B cell (primary cell): ENCODE data around the gene ITLN1. TPM values are rescaled to one million over a fixed set of nuclear protein-coding genes. Genes with fewer than 3 reads are reported as not detected.
"Not testable (repeated sequence)": the region's sequence is repeated elsewhere in the genome, so short reads cannot be mapped to it uniquely, and the experiment has no call there.

Source experiments
- ATAC-seq: fragments of 200-7000 bp; cut with Tn5 transposase; one replicate; pipeline ENCODE4 v1.10.0; 2021; ENCODE audit warnings: low read depth, mild to moderate bottlenecking, moderate number of reproducible peaks, moderate library complexity
- CTCF ChIA-PET: fragments of 350-600 bp; sonication (Branson Sonifier 250); formaldehyde crosslinking; loops from one replicate; lab custom pipeline; 2021; ENCODE audit warnings: antibody characterized with exemption, inconsistent platforms; lab: Charles Lee
- POLR2A ChIA-PET: fragments of 350-600 bp; sonication (Branson Sonifier 250); formaldehyde crosslinking; loops from one replicate; lab custom pipeline; 2021; ENCODE audit warnings: antibody characterized with exemption; lab: Charles Lee
- DNase-seq: peaks from one replicate; pipeline ENCODE4 v3.0.0; 2013
- H2AFZ ChIP-seq: 2 replicates; pipeline ENCODE4 v1.6.1; 2012; ENCODE audit warnings: mild to moderate bottlenecking, low read depth, low read length; ENCODE audit not compliant: insufficient read depth, poor library complexity, severe bottlenecking
- H3K27ac ChIP-seq, 2 donors: 1 replicate in 1 of 2; 2 replicates in 1 of 2; pipeline ENCODE4 v1.5.1; 2012 to 2013; ENCODE audit warnings: low read length in 2 of 2, mild to moderate bottlenecking in 2 of 2, moderate library complexity in 1 of 2
- H3K27me3 ChIP-seq, 4 experiments: fragments of 200-600 bp in 1 of 4; sonication (generic) in 1 of 4; replicated peaks in 1 of 4; 1 replicate in 2 of 4; 2 replicates in 2 of 4; pipeline versions ENCODE4 v1.6.1 to v1.7.0; 2013 to 2016; ENCODE audit warnings: low read length in 3 of 4, mild to moderate bottlenecking in 2 of 4, mixed read lengths in 1 of 4, moderate library complexity in 1 of 4; ENCODE audit not compliant: insufficient read depth in 4 of 4, control insufficient read depth in 3 of 4; ENCODE audit errors: control extremely low read depth in 1 of 4
- H3K36me3 ChIP-seq, 2 experiments: replicated peaks in 1 of 2; 1 replicate in 1 of 2; 2 replicates in 1 of 2; pipeline versions ENCODE4 v1.6.1 to v1.7.1; 2013; ENCODE audit warnings: low read length in 1 of 2; ENCODE audit not compliant: insufficient read depth in 2 of 2, control insufficient read depth in 1 of 2; ENCODE audit errors: control extremely low read depth in 1 of 2, extremely low read depth in 1 of 2
- H3K4me1 ChIP-seq, 2 donors: fragments of 200-600 bp in 1 of 2; sonication (generic) in 1 of 2; 1 replicate in 1 of 2; 2 replicates in 1 of 2; pipeline versions ENCODE4 v1.5.1 to v1.6.1; 2013 to 2017; ENCODE audit warnings: low read length in 2 of 2; ENCODE audit not compliant: control insufficient read depth in 2 of 2, insufficient read depth in 2 of 2
- H3K4me2 ChIP-seq: replicated peaks from 2 replicates; pipeline ENCODE3; 2012; ENCODE audit warnings: mild to moderate bottlenecking, low read depth, low read length; ENCODE audit not compliant: poor library complexity, severe bottlenecking
- H3K4me3 ChIP-seq, 5 experiments: fragments of 200-600 bp in 1 of 5; sonication (generic) in 1 of 5; 1 replicate in 3 of 5; 2 replicates in 2 of 5; pipeline versions ENCODE4 v1.5.1 to v1.7.0; 2011 to 2016; ENCODE audit warnings: low read length in 4 of 5, mild to moderate bottlenecking in 4 of 5, low read depth in 2 of 5, control low read depth in 1 of 5, moderate library complexity in 1 of 5; ENCODE audit not compliant: insufficient read depth in 1 of 5; ENCODE audit errors: control extremely low read depth in 1 of 5, extremely low read depth in 1 of 5
- H3K79me2 ChIP-seq: fragments of 200-600 bp; sonication (generic); one replicate; pipeline ENCODE4 v1.6.0; 2016; ENCODE audit warnings: low read length; ENCODE audit not compliant: control insufficient read depth, insufficient read depth
- H3K9ac ChIP-seq: fragments of 200-600 bp; sonication (generic); 2 replicates; pipeline ENCODE4 v1.6.1; 2017; ENCODE audit warnings: mild to moderate bottlenecking, low read length, moderate library complexity
- H3K9me3 ChIP-seq, 3 donors: one replicate each; pipeline versions ENCODE4 v1.6.1 to v1.7.1; 2013; ENCODE audit warnings: low read length in 2 of 3; ENCODE audit not compliant: control insufficient read depth in 2 of 3, insufficient read depth in 1 of 3; ENCODE audit errors: control extremely low read depth in 1 of 3
- H4K20me1 ChIP-seq: 2 replicates; pipeline ENCODE4 v1.6.0; 2012; ENCODE audit warnings: mild to moderate bottlenecking, low read length; ENCODE audit not compliant: insufficient read depth, control insufficient read depth, poor library complexity, severe bottlenecking
- H3K27ac Mint-ChIP-seq: one replicate; pipeline ENCODE4 v1.8.0; 2021; ENCODE audit warnings: mixed read lengths
- H3K27me3 Mint-ChIP-seq: one replicate; pipeline ENCODE4 v1.8.0; 2021; ENCODE audit warnings: mixed read lengths
- H3K4me1 Mint-ChIP-seq: one replicate; pipeline ENCODE4 v1.8.0; 2021; ENCODE audit warnings: mixed read lengths
- H3K4me3 Mint-ChIP-seq: one replicate; pipeline ENCODE4 v1.8.0; 2021; ENCODE audit warnings: mixed read lengths
- H3K9me3 Mint-ChIP-seq: one replicate; pipeline ENCODE4 v1.8.0; 2022; ENCODE audit warnings: mixed read lengths; ENCODE audit not compliant: insufficient read depth
- CTCF ChIP-seq: fragments of 200-600 bp; IDR thresholded peaks from one replicate; pipeline ENCODE4 v1.8.0; 2022; ENCODE audit warnings: antibody characterized with exemption, mild to moderate bottlenecking
- EZH2 ChIP-seq: IDR thresholded peaks from 2 replicates; pipeline ENCODE4 v1.6.1; 2012; ENCODE audit warnings: borderline replicate concordance, low read depth, mild to moderate bottlenecking, moderate library complexity, low read length; ENCODE audit not compliant: insufficient read depth, poor library complexity, severe bottlenecking
- WGBS: methylation state at CpG from one replicate; pipeline ENCODE4 v1.1.5; 2013; ENCODE audit warnings: missing lambda C conversion rate; ENCODE audit not compliant: insufficient coverage; 5-methylcytosine and 5-hydroxymethylcytosine counted together
- intact Hi-C: fragments of 100-400 bp; cut with micrococcal nuclease; formaldehyde crosslinking; loops from one replicate; pipeline ENCODE4 v1.10.0; 2022
- polyA plus RNA-seq: library from polyadenylated mRNA; depleted of rRNA; stranded (reverse); fragments of >200 nt; gene quantifications from 2 replicates; pipeline ENCODE4 v1.2.3, GENCODE V29; 2012
- total RNA-seq, 2 donors: library from RNA; stranded (reverse); fragments of 120-200 nt in 1 of 2; gene quantifications; 1 replicate in 1 of 2; 2 replicates in 1 of 2; pipeline versions ENCODE4 v1.2.3 to v1.2.4, GENCODE V29; 2013 to 2022

The ITLN1 gene
- total and polyA plus RNA-seq, 2 donors (not counting 1 experiment from before 2014, with no cell fraction given), result not detected

- Mint-ChIP-seq H3K4me3 (no peak overlapping the region), H3K27me3 (peaks cover 29% of the 10 kb centered on the region), H3K9me3 (peaks cover 3% of the 10 kb centered on the region), H3K4me1 (no peaks in the 10 kb centered on the region), H3K27ac (no peak overlapping the region)
- POLR2A ChIA-PET, result no interaction called here
- no peaks in the 10 kb centered on the region for H4K20me1 ChIP-seq
- no CpG with 5 or more reads among the region's 2 CpGs for WGBS
- no peaks in the 10 kb centered on the region for H3K79me2 ChIP-seq
- no peak overlapping the region for H3K4me2 ChIP-seq
- no peak overlapping the region for H2AFZ ChIP-seq
- CTCF ChIA-PET, result interaction anchor here (0.9 kb wide), 1 partner anchor 36 kb away, joined by 3 read pairs; no protein-coding TSS in a partner anchor
- H3K27ac ChIP-seq, result no peak overlapping the region
- H3K4me3 ChIP-seq, result no peak overlapping the region
- ATAC-seq (no peak), DNase-seq (no peak)
- H3K9me3 ChIP-seq, result no peaks in the 10 kb centered on the region
- no peaks in the 10 kb centered on the region for H3K4me1 ChIP-seq
- intact Hi-C loops, result no loop called here
- no peak for TF ChIP-seq CTCF
- no peak for TF ChIP-seq EZH2
- H3K9ac ChIP-seq, result no peak overlapping the region
- no peaks in the 10 kb centered on the region for H3K36me3 ChIP-seq
- peaks cover 0 to 4% (median 0%) of the 10 kb centered on the region in 4 experiments for H3K27me3 ChIP-seq
These were observed 31.7 kb upstream of the ITLN1 start for GRCh38 chr1:160916666-160917065.

- H3K4me1 ChIP-seq, H3K27me3 Mint-ChIP-seq, H3K4me2 ChIP-seq, H4K20me1 ChIP-seq, POLR2A ChIA-PET, H3K27me3 ChIP-seq, H3K4me1 Mint-ChIP-seq, H3K36me3 ChIP-seq, H3K9ac ChIP-seq, intact Hi-C loops, H3K9me3 Mint-ChIP-seq, H2AFZ ChIP-seq, H3K27ac Mint-ChIP-seq, CTCF ChIA-PET, ATAC-seq, DNase-seq, H3K4me3 ChIP-seq, H3K4me3 Mint-ChIP-seq, H3K79me2 ChIP-seq, H3K27ac ChIP-seq, H3K9me3 ChIP-seq: not testable (repeated sequence)
- WGBS, result 93% methylated on average over 3 of the region's 6 CpGs
These were observed 28.2 kb upstream of the ITLN1 start for GRCh38 chr1:160913229-160913628.
